ENCODE results near the gene CLN6.

CLN6 gene

GRCh38 chr15:68229386-68230156, at the start of gene CLN6:
Gene CLN6, minus strand, starts transcription at chr15:68229728. Its CDS starts 144 bp downstream, at chr15:68229584.
- DNase-seq, result peak; percentile 83

- DNase-seq, result no peak
Observed at GRCh38 chr15:68278595-68279405, 49.3 kb upstream of the CLN6 start.

- DNase-seq, result peak; percentile 66
Observed at GRCh38 chr15:68278345-68278594, 48.7 kb upstream of the CLN6 start.

- peak; percentile 88 for DNase-seq
Observed at GRCh38 chr15:68277603-68278344, 48.2 kb upstream of the CLN6 start, which contains the start of gene FEM1B. Gene FEM1B, plus strand, starts transcription at chr15:68277745. Its CDS starts 673 bp downstream, at chr15:68278418.

GRCh38 chr15:68277131-68277602, 47.6 kb upstream of the CLN6 start:
- DNase-seq, result peak; percentile 67

GRCh38 chr15:68276668-68277067, 47.1 kb upstream of the CLN6 start:
- no peak for DNase-seq

GRCh38 chr15:68275165-68275746, 45.7 kb upstream of the CLN6 start:
- DNase-seq, result no peak

- no peak for DNase-seq
Observed at GRCh38 chr15:68274201-68274848, 44.8 kb upstream of the CLN6 start.

GRCh38 chr15:68272721-68273271, 43.3 kb upstream of the CLN6 start:
- no peak for DNase-seq

- DNase-seq, result peak; percentile 28
Observed at GRCh38 chr15:68271854-68272471, 42.4 kb upstream of the CLN6 start.

GRCh38 chr15:68268405-68268804, 38.9 kb upstream of the CLN6 start:
- DNase-seq, result no peak

- DNase-seq, result no peak
Observed at GRCh38 chr15:68265674-68266073, 36.1 kb upstream of the CLN6 start.

GRCh38 chr15:68265081-68265480, 35.6 kb upstream of the CLN6 start:
- DNase-seq, result no peak

GRCh38 chr15:68264282-68264681, 34.8 kb upstream of the CLN6 start:
- DNase-seq, result no peak

GRCh38 chr15:68262514-68263356, 33.2 kb upstream of the CLN6 start:
- no peak for DNase-seq

GRCh38 chr15:68261980-68262379, 32.5 kb upstream of the CLN6 start:
- no peak for DNase-seq

- no peak for DNase-seq
Observed at GRCh38 chr15:68261241-68261640, 31.7 kb upstream of the CLN6 start.

- DNase-seq, result no peak
Observed at GRCh38 chr15:68259883-68260282, 30.4 kb upstream of the CLN6 start.

- DNase-seq, result no peak
Observed at GRCh38 chr15:68258692-68259091, 29.2 kb upstream of the CLN6 start.

GRCh38 chr15:68256675-68257450, 27.3 kb upstream of the CLN6 start:
- peak; percentile 88 for DNase-seq

Data from NCI-H146 (cell line).